Neutrophil (primary cell): ENCODE measurements around the gene PROS1.
A peak's percentile ranks its signal among the peaks of the same experiment; 100 is the strongest.

ENCODE experiments used
- H3K27ac ChIP-seq: fragments of 200-600 bp; sonication (generic); 2 replicates; pipeline ENCODE4 v1.5.1; 2016; ENCODE audit warnings: mild to moderate bottlenecking, moderate library complexity
- H3K27me3 ChIP-seq: fragments of 200-600 bp; sonication (generic); 2 replicates; pipeline ENCODE4 v1.6.0; 2016; ENCODE audit warnings: mild to moderate bottlenecking
- H3K36me3 ChIP-seq: fragments of 200-600 bp; sonication (generic); 2 replicates; pipeline ENCODE4 v1.5.1; 2017
- H3K4me1 ChIP-seq, 2 experiments: fragments of 200-600 bp in 1 of 2; sonication (generic) in 1 of 2; 1 replicate in 1 of 2; 2 replicates in 1 of 2; pipeline versions ENCODE4 v1.5.1 to v1.6.1; 2013 to 2016; ENCODE audit warnings: low read depth in 1 of 2, low read length in 1 of 2, mild to moderate bottlenecking in 1 of 2, moderate library complexity in 1 of 2; ENCODE audit not compliant: control insufficient read depth in 1 of 2, insufficient read depth in 1 of 2
- H3K4me3 ChIP-seq, 2 experiments: fragments of 200-600 bp in 1 of 2; sonication (generic) in 1 of 2; 1 replicate in 1 of 2; 2 replicates in 1 of 2; pipeline ENCODE4 v1.5.1; 2013 to 2016; ENCODE audit warnings: low read depth in 1 of 2, low read length in 1 of 2, mild to moderate bottlenecking in 1 of 2, moderate library complexity in 1 of 2
- H3K9me3 ChIP-seq: fragments of 200-600 bp; sonication (generic); 2 replicates; pipeline ENCODE4 v1.5.1; 2016
- TF ChIP-seq, protein P1 (sequence below): fragments of 200-600 bp; sonication (generic); IDR thresholded peaks from 2 replicates; pipeline ENCODE4 v1.5.1; 2016; ENCODE audit warnings: antibody characterized with exemption

Gene PROS1

DNA sequence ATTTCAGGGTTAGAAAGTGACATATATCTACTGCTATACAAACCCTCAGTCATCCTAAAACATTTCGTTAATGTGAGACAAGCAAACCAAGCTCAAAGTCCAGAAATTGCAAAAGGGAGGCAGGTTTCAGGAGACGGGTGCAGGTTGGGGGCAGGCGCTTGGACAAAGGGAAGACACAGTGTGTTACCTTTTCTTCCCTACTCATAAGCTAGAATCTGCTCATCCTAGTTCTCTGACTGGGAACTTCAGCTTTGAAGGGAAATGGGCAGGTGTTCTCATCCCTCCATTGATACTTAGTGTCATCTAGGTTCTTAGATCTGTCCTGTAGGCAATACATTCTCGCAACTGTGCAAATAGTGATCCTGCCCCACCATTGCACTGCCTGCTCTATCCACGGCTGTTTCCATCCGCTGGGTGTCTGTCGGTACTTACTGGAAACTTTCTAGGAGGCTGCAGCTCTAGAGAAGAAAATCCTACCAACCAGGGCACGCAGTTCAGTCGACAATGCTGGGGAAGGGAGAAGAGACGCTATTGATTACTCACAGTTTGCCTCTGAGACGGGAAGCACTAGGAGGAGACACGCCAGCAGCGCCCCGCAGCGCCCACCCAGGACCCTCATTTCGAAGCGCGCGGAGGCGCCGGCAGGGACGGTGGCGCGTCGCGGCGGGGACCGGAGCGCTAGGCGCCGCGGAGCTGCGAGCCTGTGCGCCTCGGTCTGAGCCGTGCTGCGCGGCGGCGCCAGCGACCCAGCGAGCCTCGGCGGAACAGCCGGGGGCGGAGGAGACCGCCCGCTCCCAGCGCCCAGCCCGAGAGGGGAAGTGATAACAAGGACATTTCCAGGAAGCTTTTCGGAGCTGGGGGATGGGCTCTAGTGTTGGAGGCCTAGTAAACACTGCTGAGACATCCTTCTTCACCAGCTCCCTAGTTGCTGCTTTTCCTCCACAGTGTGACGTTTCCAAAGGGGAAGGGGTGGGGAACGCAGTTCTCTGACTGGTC lies at the start of gene PROS1:
TSS of gene PROS1 (minus strand) at position 766 of the 996 bp plus-strand sequence. CDS start at position 619, 147 bp downstream.
- Histone ChIP-seq H3K36me3 (no peaks in the 10 kb centered on the region), H3K4me3 (peak within 1 kb of the TSS; percentile 57 to 59), H3K27me3 (peaks cover 35% of the 10 kb centered on the region), H3K9me3 (no peaks in the 10 kb centered on the region), H3K4me1 (peaks cover 11% of the 10 kb centered on the region in 2 experiments), H3K27ac (no peak within 1 kb of the TSS)
- TF ChIP-seq, protein P1, sequence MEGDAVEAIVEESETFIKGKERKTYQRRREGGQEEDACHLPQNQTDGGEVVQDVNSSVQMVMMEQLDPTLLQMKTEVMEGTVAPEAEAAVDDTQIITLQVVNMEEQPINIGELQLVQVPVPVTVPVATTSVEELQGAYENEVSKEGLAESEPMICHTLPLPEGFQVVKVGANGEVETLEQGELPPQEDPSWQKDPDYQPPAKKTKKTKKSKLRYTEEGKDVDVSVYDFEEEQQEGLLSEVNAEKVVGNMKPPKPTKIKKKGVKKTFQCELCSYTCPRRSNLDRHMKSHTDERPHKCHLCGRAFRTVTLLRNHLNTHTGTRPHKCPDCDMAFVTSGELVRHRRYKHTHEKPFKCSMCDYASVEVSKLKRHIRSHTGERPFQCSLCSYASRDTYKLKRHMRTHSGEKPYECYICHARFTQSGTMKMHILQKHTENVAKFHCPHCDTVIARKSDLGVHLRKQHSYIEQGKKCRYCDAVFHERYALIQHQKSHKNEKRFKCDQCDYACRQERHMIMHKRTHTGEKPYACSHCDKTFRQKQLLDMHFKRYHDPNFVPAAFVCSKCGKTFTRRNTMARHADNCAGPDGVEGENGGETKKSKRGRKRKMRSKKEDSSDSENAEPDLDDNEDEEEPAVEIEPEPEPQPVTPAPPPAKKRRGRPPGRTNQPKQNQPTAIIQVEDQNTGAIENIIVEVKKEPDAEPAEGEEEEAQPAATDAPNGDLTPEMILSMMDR, result no peak

DNA sequence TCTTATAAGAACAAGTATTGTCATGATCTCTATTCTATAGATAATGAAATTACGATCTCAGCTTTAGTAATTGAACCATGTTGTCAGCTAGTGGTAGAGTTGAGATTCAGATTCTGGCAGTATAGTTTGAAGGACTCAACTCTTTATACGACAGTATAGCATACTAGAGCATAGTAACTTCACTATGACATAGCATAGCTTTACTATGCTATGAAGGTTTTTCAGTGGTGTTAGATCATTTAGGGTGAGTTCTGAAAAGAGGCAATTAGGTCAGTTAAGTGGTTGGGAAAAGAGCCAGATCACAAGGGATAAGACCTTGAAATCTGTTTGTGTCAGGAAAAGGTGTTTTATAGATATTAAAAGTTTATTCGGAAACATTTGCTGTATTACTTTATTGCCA lies 46.6 kb upstream of the PROS1 start:
- Histone ChIP-seq H3K27me3 (no peaks in the 10 kb centered on the region), H3K4me3 (no peak overlapping the region), H3K4me1 (no peaks in the 10 kb centered on the region), H3K27ac (no peak overlapping the region), H3K9me3 (no peaks in the 10 kb centered on the region), H3K36me3 (no peaks in the 10 kb centered on the region)
- TF ChIP-seq, protein P1, result no peak

DNA sequence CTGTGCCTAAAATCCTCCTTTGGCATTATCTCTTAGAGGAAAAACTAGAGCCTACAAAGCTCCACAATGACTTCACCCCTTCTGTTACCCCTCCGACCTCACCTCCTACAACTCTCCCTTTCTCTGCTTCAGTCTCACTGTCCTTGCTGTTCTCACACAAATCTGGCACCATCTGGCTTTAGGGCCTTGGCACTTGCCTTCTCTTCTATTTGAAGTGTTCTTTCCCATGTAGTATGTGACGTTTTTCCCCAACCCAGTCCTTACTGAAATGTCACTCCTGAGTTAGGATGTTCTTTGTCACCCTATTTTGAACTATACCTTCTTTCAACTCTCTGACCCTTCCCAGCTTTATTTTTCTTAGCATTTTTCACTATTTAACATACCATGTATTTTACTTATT lies 46.0 kb upstream of the PROS1 start:
- Histone ChIP-seq H3K4me1 (no peaks in the 10 kb centered on the region), H3K27ac (no peak overlapping the region), H3K36me3 (no peaks in the 10 kb centered on the region), H3K27me3 (no peaks in the 10 kb centered on the region), H3K9me3 (no peaks in the 10 kb centered on the region), H3K4me3 (no peak overlapping the region)
- TF ChIP-seq, protein P1, result no peak

DNA sequence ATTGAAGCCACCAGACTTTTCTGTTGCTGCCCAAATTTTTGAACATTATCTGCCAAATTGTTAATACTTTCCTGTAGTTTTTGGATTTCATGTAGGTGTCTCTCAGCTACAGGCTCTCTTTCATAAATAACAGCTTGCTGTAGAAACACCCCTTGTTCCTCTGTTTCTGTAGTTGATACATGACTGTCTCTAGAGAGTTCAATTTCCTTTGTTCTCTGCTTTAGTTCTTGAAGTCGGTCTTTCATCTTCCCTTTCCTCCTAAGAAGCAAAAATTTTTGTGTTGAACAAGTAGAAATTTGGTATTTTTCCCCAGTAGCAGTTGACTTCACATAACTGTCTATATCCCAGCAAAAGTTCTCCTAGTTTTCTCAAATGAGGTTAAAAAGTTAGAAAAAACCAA lies 41.3 kb upstream of the PROS1 start:
- Histone ChIP-seq H3K9me3 (no peaks in the 10 kb centered on the region), H3K27ac (no peak overlapping the region), H3K4me1 (no peaks in the 10 kb centered on the region), H3K36me3 (no peaks in the 10 kb centered on the region), H3K27me3 (no peaks in the 10 kb centered on the region), H3K4me3 (no peak overlapping the region)
- TF ChIP-seq, protein P1, result no peak

DNA sequence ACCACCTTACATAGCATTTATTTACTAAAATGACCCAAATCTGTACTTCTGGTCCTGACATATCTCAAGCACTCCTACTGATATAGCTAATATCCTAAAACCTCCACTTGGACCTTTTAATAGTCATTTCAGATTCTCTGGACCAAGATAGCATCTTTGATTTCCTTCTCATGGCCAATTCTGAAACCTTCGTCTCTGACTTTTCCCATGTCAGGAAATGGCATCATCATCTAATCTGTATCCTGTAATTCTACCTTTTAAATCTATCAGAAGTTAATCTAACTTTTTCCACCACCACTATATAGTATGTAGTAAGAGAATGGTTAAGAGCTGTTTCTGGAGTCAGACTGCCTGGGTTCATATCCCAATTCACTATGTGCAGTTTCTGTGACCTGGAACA lies 38.5 kb upstream of the PROS1 start:
- Histone ChIP-seq H3K27ac (no peak overlapping the region), H3K4me3 (no peak overlapping the region), H3K27me3 (no peaks in the 10 kb centered on the region), H3K9me3 (no peaks in the 10 kb centered on the region), H3K36me3 (no peaks in the 10 kb centered on the region), H3K4me1 (no peaks in the 10 kb centered on the region)
- TF ChIP-seq, protein P1, result no peak
